HG03571 (cell line): ENCODE measurements around the gene CDCP1.

Experiments
- ATAC-seq: cut with Tn5 transposase; IDR thresholded peaks from one replicate; pipeline ENCODE4 v1.9.1; 2021; ENCODE audit not compliant: unreplicated experiment

Gene CDCP1

DNA sequence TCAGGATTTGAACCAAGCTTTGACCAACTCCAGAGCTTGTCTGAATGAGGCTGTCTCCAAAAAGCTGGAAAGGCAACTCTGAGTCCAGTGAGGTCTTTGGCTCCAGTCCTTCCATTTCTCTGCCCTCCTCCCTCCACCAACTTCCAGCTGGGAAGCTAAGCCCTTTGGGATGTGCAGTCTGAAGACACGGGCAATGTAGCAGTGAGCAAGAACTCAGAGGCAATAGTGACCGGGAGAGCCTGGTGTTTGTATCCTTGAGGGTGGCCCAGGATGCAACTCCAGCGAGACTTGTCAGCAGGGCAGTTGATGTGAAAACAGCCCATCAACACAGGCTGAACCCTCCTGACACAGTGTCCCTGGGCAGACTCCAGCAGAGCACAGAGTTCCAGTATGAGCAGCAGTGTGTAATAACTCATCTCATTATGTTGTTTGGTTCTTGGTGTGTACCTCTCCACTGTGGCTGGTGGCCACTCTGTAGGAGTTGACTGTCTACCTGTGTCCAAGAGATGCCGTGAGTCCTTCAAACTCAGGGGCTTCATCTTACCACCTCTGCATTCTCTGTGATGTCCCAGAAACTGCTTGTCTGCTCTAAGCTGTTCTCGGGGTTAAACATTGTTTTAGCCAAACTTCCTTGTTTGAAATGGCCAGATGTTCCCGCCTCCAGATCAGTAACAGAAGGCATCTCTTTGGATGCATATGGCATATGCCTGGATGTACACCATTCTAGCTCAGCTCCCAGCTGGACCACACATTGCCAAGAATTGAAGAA, 6.6 kb downstream of the CDCP1 start:
- ATAC-seq = no peak

DNA sequence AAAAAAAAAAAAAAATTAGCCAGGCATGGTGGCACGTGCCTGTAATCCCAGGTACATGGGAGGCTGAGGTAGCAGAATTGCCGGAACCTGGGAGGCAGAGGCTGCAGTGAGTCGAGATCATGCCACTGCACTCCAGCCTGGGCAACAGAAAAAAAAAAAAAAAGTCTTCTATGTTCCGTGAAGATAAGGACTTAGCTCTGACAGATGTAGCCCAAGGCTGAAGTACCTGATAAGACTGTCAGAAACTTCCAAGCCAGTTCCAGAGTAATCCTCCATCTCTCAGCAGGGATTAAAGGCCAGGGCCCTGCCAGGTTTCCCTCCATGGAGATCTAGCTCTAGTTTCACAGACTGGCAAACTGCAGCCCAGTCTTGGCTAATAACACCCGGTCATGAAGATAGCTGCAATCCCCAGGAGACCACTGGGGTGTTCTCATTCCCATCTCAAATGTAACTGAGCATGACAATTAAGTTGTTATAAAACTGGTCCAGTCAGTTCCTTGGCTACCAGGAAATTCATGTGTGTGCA, 8.5 kb downstream of the CDCP1 start:
- no peak for ATAC-seq

DNA sequence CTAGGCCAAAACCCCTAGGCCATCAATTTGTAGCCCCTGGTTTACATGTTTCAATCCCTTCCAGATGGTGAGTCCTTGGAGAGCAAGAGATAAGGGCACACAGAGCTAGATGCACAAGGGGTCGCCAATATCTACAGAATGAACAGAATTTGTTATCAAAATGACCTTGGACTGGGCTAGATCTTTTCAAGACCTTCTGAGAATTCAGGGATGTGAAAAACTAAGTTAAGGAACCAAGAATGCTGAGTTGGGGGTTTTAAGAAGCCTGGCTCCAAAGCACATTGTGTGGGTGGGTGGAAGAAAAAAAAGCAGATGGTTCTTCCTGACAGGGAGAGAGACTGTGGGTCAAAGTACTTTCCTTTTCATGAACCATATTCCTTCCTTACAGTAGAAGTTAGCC, 10.2 kb downstream of the CDCP1 start:
- ATAC-seq = no peak

DNA sequence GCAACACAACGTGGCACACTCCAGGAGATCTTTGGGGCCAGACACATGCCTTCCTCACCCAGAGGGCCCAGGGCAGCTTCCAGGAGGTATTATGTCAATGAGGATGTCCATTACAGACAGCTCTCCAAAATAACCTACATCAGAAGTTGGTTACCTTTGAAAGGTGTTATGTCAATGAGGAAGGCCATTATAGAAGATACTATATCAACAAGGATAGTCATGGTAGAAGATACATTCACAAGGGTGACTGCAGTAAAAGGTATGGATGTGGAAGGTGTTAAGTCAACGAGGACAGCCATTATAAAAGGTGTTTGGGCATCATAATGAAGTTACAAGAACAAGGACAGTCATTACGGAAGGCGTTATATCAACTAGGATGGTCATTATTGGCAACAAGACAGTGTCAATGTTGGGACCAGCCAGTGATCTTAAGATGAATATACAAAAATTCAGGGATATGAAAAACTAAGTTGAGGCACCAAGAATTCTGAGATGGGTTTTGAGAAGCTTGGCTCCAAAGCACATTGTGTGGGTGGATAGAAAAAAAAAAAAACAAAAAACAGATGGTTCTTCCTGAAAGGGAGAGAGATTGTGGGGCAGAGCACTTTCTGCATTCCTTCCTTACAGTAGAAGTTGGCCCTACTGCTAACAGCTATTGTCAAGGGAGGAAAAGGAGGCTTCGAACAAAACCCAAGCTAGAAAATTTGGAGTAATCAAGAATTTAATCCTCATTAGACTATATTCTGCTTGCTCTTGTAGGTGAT, 11.2 kb downstream of the CDCP1 start:
- ATAC-seq = no peak

DNA sequence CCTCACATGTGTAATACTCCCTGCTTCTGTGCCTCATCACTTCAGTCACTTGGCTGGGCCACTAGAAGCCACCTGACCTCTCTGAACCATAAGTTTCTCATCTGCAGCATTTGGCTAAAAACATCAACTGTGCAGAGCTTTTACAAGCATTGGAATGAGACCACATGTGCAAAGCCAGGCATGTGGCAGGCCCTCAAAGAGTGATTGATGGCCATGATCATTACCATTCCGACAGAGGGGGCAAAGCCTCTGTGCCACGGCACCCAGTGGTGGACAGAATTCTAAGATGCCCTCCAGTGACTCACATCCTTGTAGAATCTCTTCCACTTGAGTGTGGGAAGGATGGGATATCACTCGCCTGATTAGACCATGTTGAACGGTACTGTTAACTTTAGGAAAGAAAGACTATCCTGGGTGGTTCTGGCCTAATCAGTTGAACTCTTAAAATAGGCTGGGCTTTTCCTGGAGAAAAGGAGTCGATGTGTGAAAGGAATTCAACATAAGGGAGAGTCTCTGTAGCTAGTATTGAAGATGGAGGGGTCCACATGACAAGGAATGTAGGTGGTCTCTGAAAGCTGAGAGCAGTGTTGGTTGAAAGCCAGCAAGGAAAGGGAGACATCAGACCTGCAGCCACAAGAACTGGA, 13.5 kb downstream of the CDCP1 start:
- ATAC-seq = no peak

DNA sequence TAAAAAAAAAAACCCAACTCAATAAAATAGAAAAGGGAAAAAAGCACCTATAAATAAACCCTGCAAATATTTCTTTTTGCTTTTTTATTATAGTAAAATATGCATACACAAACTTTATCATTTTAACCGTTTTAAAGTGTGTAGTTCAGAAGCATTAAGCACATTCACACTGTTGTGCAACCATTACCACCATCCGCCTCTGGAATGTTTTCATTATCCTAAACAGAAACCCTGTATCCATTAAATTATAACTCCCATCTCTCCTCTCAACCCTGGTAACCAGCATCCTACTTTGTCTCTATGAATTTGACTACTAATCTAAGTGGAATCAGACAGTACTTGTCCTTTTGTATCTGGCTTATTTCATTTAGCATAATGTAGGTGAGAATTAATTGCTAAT, 15.0 kb downstream of the CDCP1 start:
- no peak for ATAC-seq

DNA sequence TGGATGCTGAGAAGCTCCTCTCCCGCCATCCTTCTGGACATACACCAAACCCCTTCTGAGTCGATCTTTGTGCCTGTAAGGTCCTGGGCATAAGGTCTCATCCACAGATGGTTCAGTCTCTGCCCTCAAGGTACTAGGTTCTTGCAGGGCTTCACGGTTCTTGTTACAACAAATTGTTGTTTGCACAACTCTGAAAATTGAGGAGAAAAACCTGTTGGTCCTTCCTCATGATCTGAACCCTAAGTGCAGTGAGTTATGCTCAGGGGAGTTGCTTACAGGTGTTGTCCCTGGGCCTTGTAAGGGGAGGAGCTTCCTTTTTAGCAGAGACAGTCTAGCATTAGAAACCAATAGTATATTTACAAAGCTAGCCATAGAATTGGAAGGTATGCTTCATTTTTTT, 15.7 kb downstream of the CDCP1 start:
- ATAC-seq = no peak

DNA sequence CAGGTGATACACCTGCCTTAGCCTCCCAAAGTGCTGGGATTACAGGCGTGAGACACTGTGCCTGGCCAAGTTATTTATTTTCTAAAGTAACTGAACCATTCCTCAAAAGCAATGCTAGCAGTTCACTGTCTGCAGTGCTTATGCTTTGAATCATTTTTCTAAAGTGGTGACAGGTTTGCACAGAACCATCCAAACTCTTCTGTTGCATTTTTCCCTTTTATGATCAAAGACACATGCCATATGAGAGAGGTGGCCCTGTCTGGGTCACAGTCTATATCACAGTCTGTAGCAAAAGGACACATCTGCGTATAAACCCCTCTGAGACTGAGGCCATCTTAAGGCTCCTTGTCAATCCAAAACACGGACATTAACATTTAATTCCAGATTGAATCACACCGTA, 17.2 kb downstream of the CDCP1 start:
- no peak for ATAC-seq

DNA sequence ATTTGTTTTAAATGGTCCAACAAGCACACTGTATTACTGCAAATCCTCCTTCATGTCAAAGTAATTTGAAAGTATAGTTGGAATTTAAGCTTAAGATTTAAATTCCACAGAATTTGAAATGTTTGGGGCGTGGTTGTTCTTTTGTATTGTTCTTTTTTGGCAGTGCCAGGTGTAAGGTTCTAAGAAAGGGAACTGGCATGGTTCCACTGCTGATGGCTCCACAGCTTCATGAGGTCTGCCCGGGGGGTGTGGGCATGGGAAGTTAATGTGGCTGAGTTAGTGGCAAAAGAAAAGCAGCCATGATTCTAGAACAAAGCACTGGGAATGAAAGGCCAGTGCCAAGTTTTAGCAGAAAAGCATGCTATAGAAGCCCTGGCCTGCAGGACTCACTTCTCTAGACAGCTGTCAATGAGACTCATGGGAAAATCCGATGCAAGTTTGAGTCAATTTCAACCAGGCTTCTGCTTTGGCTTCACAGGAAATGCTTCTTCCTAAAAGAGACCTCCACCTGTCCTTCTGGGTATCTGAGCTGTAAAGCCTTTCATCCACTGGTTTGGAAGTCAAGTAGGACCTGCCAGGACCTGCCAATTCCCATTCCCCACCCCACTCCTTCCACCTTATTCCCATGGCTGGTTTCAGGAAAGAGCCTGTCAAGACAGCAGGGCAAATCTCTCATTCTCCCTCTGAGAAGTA, 18.9 kb downstream of the CDCP1 start:
- no peak for ATAC-seq

DNA sequence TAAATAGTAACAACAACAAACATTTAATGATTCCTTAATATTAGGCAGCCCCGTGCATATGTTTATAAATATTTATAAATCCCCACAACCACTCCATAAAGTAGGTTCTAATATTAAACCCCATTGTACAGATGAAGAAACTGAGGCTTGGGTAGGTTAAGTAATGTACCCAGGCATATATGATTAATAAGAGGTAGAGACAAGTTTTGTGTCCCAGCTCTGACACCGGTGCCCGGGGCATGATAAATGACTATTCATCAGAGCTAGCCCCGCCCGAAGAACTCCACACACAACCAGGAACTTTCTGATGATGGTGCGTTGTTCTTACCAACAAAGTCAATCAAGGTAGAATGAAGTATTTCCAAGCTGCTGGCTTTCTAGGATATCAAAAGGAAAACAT, 19.4 kb downstream of the CDCP1 start:
- no peak for ATAC-seq

DNA sequence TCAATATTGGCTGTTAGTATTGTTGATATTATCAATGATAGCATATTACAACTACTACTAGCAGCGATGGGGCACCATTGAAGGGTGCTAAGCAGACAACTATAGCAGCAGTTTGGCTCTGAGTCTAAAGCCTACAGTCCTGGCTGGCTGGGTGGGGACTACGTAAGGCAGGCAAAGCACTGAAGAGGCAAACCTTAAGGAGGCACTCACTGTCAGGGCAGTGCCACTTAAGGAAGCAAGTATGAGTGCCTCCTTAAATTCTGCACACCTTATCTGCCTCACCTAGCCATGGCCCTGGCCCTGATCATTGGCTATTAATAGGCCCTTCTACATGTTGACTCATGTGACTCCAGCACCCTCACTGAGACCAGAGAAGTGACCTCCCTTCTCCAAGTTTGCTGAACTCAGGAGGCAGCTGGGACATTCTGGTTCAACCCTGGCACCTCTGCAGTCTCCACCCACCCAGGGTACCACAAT, 20.6 kb downstream of the CDCP1 start:
- ATAC-seq = no peak

DNA sequence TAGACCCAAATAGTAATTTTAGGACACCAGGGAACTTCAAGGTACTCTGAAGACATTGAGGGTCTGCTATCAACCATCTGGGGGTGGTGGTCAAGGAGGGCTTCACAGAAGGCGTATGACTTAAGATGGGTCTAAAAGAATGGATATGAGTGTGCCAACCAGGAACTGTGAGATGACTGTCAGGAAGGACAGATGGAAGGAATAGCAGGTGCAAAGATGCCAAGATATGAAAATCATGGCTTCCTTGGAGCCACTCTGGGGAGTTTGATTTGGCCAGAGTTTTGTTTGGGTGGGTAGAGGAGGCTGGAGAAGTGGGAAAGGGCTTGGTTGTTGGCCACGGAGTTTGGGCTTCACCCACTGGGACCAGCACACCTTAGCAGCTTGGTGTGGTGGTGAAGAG, 21.2 kb downstream of the CDCP1 start:
- ATAC-seq = no peak

DNA sequence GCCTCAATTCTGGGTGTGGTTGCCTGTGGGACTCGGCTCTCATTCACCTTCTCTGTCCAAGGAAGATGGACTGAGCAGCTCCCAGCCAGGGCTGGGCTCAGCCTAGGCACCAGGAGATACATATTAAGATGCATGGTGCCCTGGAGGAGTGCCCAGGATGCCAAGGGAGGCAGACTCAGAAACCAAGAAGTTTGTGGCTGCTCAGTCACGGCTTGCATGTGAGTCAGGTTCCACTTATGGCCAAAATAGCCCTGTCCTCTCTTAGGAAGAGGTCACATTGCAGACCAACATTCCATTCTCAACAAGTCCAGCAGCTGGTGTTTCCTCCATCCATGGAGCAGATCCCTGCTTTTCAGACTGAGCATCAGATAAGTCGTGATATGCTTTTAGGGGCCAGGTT, 21.8 kb downstream of the CDCP1 start:
- no peak for ATAC-seq

DNA sequence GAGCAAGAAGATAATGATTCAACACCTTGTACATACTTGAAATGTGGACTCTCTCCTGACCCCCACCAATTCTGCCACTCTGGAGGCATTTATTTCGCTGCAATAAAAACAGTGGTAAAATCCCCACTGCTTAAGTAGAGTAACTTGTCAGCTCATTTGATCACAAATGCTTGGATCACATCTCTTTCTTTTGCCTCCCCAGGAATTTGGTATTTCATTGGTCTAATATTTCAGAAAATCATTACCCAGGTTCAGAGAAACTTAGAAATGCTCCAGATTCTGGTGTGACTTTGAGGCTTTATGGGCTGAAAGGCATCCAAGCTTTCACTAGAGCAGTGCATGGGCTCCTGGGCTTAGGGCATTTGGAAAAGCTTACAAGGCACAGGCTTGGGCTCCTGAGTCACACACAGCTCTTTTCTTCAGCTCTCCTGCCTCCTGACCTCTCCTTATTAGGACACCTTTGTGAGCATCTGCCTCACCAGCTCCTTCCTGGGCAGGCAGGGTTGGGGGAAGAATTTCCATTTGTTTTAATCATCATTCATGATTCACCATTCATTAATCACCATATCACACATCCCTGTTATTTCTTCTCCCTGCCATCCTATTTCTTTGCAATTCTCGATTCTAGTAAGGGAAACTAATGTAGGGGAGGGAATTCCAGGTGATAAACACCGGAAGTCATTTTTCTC, 22.5 kb downstream of the CDCP1 start:
- ATAC-seq = no peak

DNA sequence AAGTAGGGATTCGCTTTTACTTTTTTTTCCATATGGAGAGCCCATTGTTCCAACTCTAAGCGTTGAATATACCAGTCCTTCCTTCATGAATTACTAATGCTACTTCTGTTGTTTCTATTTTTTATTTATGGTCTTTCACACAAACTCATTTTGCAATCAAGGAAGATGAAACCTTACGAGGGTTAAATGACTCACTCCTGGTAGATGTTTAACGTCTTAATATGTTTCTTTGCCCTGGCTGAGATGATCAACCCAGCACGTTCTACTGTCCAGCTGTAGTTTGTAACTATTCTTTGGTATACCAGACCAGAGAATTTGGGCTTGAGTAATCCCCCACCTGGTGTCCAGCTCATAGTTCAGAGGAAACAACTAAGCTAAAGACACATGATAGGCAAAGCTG, 23.1 kb downstream of the CDCP1 start:
- peak; percentile 91 for ATAC-seq

DNA sequence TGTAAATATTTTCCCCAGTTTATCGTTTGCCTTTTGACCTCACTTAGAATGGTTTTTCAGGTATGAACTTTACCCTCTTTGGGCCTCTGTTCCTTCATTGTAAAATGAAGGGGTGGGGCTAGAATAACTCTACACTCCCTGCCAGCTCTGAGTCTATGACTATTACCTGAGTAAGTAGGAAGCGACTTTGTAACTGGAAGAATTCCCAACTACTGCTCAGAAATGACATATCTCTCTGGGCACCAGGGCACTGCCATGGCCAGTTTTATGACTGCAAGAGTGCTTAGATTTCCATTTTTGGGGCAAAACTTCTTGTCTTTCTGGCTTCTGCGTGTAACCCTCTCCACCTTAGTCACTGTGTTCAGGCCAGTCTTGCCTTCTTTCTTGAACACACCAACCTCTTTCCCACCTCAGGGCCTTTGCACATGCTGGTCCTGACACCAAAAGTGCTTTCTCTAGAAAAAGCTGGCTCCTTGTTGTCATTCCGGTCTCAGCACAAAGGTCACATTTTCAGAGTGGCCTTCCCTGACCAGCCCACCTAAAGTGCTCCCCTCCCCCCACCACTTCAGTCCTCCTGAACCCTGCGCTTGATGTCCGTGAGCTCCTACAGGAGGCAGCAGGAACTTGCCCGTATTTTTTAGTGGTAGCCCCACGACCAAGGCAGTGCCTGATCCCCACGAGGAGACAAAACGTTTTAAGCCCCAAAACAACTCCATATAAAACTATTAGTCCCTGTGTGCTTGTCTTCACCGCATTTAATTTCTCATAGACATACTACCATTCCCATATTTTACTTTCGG, 25.6 kb downstream of the CDCP1 start:
- no peak for ATAC-seq

DNA sequence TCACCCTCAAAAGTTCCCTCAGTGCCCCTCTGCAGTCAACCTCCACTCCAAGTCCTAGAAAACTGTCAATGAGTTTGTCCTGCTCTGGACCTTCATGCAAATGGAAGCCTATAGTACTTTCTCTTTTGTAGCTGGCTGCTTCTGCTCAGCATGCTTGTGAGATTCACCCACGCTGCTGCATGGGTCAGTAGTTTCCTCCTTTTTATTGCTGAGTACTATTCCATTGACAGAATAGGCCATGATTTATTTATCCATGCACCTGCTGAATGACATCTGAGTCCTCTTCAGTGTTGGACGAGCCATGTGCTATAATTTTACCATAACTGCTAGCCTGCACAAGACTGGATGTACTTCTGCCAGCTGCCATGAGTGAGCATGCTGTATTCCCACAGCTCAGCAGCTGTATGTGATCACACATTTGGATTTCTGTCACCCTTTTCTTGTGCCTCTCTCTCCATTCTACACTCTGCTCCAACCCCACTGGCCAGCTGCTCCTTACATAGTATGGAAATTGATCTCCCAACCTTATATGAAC, 26.3 kb downstream of the CDCP1 start:
- no peak for ATAC-seq

DNA sequence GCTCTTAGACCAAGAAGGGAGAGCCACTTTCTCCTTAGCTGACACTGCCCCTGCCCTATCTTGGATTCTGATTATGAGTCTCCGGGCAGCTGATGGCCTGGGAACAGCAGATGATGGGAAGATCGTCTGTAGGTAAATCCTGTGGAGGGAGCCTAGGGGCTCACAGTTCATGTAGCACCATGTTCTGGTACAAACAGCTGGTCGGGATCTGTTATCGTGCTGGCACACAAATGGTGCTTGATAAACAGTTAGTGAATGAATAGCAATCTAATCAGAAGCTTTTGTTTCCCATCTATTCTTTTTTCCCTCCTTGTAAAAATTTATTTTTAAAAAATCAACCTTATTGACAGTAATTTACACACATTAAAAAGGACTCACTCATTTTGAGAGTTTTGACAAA, 26.8 kb downstream of the CDCP1 start:
- ATAC-seq = no peak

DNA sequence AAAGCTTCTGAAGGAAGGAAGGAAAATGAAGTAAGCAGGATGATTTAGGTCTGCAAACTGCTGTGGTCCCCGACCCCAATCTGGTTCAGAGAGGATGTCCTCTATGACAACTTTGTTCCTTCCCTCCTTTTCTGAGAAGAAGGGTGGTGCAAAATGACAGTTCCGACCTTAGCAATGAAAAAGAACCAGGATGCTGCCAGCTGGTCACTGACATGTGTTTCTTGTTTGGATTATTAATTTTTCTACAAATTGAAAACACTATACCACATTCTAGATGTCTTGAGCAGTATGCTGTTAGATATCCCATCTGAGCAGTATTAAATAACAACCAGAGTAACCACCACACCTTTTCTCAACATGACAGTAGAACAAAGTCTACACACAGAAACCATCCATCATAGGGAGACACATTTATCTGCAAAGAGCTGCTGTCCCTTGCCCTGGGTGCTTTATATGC, 27.5 kb downstream of the CDCP1 start:
- ATAC-seq = no peak
